Esophagus squamous epithelium (tissue), 5 donors: ENCODE measurements around the gene SEMA7A. TPM values are rescaled to one million over a fixed set of nuclear protein-coding genes. Genes with fewer than 3 reads are reported as not detected.
A peak's percentile ranks its signal among the peaks of the same experiment; 100 is the strongest.

ENCODE experiments used
- DNase-seq: peaks from one replicate; lab custom pipeline; 2025; lab: John Stamatoyannopoulos, UW
- H3K27ac ChIP-seq, 4 donors: fragments of 200-600 bp; sonication (generic); one replicate each; pipeline ENCODE4 v1.5.1; 2016 to 2019; ENCODE audit warnings: mild to moderate bottlenecking in 1 of 4
- H3K27me3 ChIP-seq, 4 donors: fragments of 200-600 bp; sonication (generic); 1 replicate in 3 of 4; 2 replicates in 1 of 4; pipeline versions ENCODE4 v1.5.1 to v1.6.0; 2017 to 2021; ENCODE audit warnings: antibody characterized with exemption in 1 of 4
- H3K36me3 ChIP-seq, 3 donors: fragments of 200-600 bp; sonication (generic); one replicate each; pipeline ENCODE4 v1.5.1; 2016 to 2019
- H3K4me1 ChIP-seq, 3 donors: fragments of 200-600 bp; sonication (generic); one replicate each; pipeline ENCODE4 v1.5.1; 2017 to 2019
- H3K4me3 ChIP-seq, 4 donors: fragments of 200-600 bp; sonication (generic); 1 replicate in 3 of 4; 2 replicates in 1 of 4; pipeline ENCODE4 v1.5.1; 2016 to 2019; ENCODE audit warnings: mild to moderate bottlenecking in 2 of 4, moderate library complexity in 1 of 4
- H3K9me3 ChIP-seq, 3 donors: fragments of 200-600 bp; sonication (generic); one replicate each; pipeline ENCODE4 v1.5.1; 2016 to 2019
- POLR2A ChIP-seq, 4 donors: fragments of 450-650 bp; IDR thresholded peaks; one replicate each; pipeline ENCODE4 v1.6.1; 2017; ENCODE audit warnings: antibody characterized with exemption in 4 of 4, mild to moderate bottlenecking in 4 of 4, moderate library complexity in 3 of 4
- WGBS, 2 donors: methylation state at CpG; one replicate each; pipeline ENCODE4 v1.1.5; 2018; 5-methylcytosine and 5-hydroxymethylcytosine counted together
- intact Hi-C: fragments of 100-400 bp; cut with DNase I; formaldehyde crosslinking; loops from one replicate; pipeline ENCODE4 v1.15.0; 2022
- total RNA-seq, 4 donors: library from RNA; depleted of rRNA; stranded (reverse); fragments of >200 nt; gene quantifications; one replicate each; pipeline ENCODE4 v1.1.0, GENCODE V29; 2016
- TF ChIP-seq, protein P1 (sequence below), 6 experiments: fragments of 450-650 bp in 4 of 6; fragments of 200-600 bp in 2 of 6; sonication (generic) in 2 of 6; IDR thresholded peaks; one replicate each; pipeline ENCODE4 v1.5.1; 2016 to 2019; ENCODE audit warnings: antibody characterized with exemption in 6 of 6, mild to moderate bottlenecking in 4 of 6, moderate library complexity in 4 of 6
- donor health status: DM: yes; HTN: yes; CAD: no.

The SEMA7A gene
- total RNA-seq, 4 donors from 2014 or later, result 1.2 to 7.5 (median 2.9) TPM

DNA sequence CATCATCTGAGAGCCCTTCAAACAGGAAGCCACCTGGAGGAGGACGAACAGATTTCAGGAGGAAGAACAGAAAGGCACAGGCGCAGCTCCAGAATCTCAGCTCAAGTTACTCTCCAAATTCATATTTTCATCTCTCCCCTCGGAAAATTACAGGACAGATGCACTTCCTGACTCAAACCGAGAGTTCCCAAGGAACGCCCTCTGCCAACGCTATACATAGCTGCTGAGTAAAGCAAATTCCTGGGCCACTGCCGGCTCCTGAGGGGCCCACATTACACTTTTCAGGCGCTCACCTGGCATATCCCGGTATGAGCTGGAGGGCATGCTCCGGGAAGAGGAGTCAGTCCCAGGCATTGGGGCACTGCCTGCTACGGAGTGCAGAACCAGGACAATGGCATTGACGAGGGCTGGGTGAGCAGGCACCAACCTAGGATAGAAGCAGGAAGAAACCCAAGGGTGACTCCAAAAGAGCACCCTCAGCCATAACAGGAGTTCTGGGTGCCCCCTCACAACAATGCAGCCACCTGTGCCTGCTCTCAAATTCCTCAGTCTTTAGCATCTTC lies 16.0 kb upstream of the SEMA7A start:
- no peak for DNase-seq
- 85 to 88% methylated on average over 5 to 6 of the region's 12 CpGs for WGBS, 2 donors

DNA sequence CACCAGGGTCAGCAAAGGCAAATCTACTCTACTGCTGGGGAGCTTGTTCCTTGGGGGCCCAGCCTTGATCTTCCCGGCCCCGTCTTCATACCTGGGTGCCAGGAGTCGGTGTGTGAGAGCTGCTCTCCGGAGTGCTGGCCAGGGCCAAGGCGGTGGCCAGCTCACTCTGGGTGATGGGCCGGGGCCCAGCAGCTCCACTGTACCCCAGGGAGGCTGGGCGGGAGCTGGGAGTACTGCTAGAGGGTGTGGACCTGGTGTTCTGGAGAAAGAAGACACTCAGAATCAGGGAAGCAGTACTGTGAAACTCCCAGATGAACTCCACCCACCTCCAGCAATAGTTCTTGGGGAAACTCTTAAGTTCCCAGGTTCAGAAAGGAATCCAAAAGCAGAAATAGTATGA lies 15.3 kb upstream of the SEMA7A start:
- H3K4me3 ChIP-seq, result no peak overlapping the region
- no peak for TF ChIP-seq POLR2A (IDR thresholded peaks at IDR 0.05)
- TF ChIP-seq, protein P1, sequence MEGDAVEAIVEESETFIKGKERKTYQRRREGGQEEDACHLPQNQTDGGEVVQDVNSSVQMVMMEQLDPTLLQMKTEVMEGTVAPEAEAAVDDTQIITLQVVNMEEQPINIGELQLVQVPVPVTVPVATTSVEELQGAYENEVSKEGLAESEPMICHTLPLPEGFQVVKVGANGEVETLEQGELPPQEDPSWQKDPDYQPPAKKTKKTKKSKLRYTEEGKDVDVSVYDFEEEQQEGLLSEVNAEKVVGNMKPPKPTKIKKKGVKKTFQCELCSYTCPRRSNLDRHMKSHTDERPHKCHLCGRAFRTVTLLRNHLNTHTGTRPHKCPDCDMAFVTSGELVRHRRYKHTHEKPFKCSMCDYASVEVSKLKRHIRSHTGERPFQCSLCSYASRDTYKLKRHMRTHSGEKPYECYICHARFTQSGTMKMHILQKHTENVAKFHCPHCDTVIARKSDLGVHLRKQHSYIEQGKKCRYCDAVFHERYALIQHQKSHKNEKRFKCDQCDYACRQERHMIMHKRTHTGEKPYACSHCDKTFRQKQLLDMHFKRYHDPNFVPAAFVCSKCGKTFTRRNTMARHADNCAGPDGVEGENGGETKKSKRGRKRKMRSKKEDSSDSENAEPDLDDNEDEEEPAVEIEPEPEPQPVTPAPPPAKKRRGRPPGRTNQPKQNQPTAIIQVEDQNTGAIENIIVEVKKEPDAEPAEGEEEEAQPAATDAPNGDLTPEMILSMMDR (IDR thresholded peaks at IDR 0.05), result no peak
- no peaks in the 10 kb centered on the region for H3K9me3 ChIP-seq
- no peaks in the 10 kb centered on the region for H3K4me1 ChIP-seq
- peaks cover 26 to 99% (median 45%) of the 10 kb centered on the region in 3 donors for H3K36me3 ChIP-seq
- no peak overlapping the region for H3K27ac ChIP-seq
- 100% methylated on average over 6 of the region's 7 CpGs; no CpG with 5 or more reads in 1 of the 2 donors for WGBS, 2 donors
- H3K27me3 ChIP-seq, result no peaks in the 10 kb centered on the region
- intact Hi-C loops, result no loop called here
- no peak for DNase-seq

More for the DNA sequence above, 16.0 kb upstream of the SEMA7A start:
- Histone ChIP-seq H3K4me1 (no peaks in the 10 kb centered on the region), H3K9me3 (no peaks in the 10 kb centered on the region), H3K4me3 (no peak overlapping the region), H3K36me3 (peaks cover 26 to 100% (median 45%) of the 10 kb centered on the region in 3 donors), H3K27me3 (no peaks in the 10 kb centered on the region), H3K27ac (no peak overlapping the region)
- intact Hi-C loops, result no loop called here
- TF ChIP-seq, protein P1 (IDR thresholded peaks at IDR 0.05), result no peak
- TF ChIP-seq POLR2A (IDR thresholded peaks at IDR 0.05), result no peak

DNA sequence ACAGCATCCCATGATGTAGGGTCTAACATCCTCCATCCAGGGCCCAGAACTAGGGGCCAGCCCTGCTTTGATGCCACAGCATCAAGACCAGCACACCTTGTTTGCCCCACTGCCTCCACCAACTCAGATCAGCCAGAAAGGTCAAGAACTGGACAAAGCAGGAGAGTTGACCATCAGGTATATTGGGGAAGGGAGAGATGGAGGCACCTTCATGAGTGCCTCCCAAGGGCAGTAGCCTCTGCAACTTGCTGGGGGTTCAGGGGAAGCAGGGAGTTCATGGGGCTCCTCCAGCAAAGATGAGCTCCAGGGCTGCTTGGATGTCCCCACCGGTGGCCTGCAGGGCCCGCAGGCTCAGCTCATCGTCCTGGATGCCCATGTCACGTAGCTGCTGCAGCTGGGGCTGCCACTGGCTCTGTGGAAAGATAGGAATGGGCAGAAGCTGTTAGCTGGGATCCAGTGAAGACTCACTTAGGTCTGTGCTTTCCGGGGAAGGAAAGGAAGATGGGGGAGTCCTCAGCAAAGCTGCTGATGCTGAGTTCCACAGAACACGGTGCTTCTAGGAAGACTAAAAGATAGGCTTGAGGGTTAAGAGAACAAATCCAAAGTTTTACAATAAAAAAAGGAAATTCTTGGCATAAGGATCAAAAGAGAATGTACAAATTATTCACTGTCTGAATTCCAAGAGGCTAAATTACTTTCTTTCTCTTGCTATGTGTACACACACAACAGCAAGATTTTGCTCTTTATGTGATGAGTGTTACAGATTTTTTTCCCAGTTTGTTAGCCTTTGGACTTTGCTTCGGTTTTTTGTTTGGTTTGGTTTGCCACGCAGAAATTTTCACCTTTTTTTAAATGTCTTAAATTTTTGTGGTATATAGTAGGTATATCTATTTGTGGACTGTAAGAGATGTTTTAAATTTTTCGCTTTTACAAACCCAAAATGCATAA lies 12.3 kb upstream of the SEMA7A start:
- H3K27me3 ChIP-seq, result no peaks in the 10 kb centered on the region
- DNase-seq, result no peak
- H3K9me3 ChIP-seq, result no peaks in the 10 kb centered on the region
- H3K36me3 ChIP-seq, result peaks cover 26 to 69% (median 35%) of the 10 kb centered on the region in 3 donors
- 72 to 91% methylated on average over 5 to 6 of the region's 9 CpGs for WGBS, 2 donors
- intact Hi-C loops, result no loop called here
- no peak overlapping the region for H3K4me3 ChIP-seq
- no peak overlapping the region for H3K27ac ChIP-seq
- TF ChIP-seq, protein P1 (IDR thresholded peaks at IDR 0.05), result no peak
- no peak for TF ChIP-seq POLR2A (IDR thresholded peaks at IDR 0.05)
- no peaks in the 10 kb centered on the region for H3K4me1 ChIP-seq

DNA sequence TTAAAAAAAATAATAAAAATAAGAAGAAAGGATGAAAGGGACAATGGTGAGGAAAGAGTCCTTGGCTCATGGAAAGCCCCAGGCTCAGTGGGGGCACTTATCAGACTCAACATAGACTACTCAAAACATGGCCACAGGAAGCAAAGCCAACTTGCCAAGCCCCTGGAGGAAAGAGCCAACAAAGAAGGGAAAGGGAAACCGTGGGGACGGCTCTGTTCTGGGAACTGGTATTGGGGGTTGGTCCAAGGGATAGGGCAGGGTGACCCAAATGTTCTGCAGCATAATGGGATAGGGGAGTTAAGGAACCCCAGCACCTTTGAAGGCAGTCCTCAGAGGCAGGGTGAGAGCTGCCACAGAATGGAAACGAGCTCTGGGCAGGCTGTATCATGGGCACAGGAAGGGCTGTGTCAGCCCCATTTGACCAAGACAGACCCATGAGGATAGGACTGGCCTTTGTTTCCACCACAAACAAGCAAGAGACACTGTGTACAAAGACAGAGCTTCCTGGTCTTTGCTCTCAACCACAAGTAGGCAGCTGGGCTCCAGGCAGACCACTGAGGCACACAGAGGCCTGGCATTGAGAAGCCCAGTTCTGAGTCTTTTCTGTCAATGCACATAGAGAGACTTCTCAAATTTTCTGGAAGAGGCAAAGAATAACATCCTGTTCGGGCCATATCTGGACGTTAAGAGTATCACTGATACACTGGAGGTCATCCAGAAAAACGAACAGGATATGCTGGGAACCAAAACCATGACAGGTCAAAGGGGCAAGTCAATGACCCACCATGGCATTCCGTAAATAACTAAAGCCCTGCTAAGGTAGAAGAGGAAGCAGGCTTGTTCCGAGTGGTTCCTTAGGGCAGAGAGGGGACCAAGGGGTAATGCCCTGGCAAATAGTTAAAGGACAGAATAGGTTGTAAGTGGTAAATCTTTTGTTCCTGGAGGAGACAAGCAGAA lies 10.6 kb upstream of the SEMA7A start:
- peaks cover 20 to 52% (median 26%) of the 10 kb centered on the region in 3 donors for H3K36me3 ChIP-seq
- no peak for DNase-seq
- H3K4me3 ChIP-seq, result no peak overlapping the region
- TF ChIP-seq, protein P1 (IDR thresholded peaks at IDR 0.05), result no peak
- TF ChIP-seq POLR2A (IDR thresholded peaks at IDR 0.05), result no peak
- no peaks in the 10 kb centered on the region for H3K27me3 ChIP-seq
- H3K9me3 ChIP-seq, result no peaks in the 10 kb centered on the region
- 63 to 74% methylated on average over 8 of the region's 8 CpGs for WGBS, 2 donors
- intact Hi-C loops, result no loop called here
- no peaks in the 10 kb centered on the region for H3K4me1 ChIP-seq
- H3K27ac ChIP-seq, result peak overlapping the region in 1 of 4 donors; percentile 31
